Measurements from ENCODE around the gene ST8SIA2. TPM values are rescaled to one million over a fixed set of nuclear protein-coding genes. Genes with fewer than 3 reads are reported as not detected.

ST8SIA2 gene
- total RNA-seq, 2 donors from 2014 or later: not detected

DNA sequence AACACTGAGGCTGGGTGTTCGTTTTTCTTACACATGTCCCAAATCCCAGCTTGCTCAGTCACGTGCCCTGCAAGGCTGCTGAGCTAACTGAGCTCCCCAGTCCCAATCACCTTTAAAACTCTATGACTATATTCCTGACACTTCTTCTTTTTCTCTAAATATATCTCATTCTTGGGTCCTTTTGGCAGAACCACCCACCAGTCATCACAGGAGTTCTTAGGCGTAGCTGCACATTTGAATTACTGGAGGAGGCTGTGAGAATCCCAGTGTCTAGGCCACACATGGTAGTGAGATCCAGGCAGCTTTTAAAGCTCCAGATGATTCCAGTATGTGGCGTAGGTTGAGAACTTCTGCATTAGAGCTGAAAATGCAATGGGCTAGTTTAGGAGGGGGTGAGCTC, 66.3 kb downstream of the ST8SIA2 start:
- Histone ChIP-seq H3K9me3 (no peaks in the 10 kb centered on the region), H3K27me3 (no peaks in the 10 kb centered on the region), H3K36me3 (replicated peaks in 1 of 2; ENCODE audit: insufficient read depth in 1 of 2, low read depth in 2 of 2) (no peaks in the 10 kb centered on the region), H3K4me3 (no peak overlapping the region), H3K4me1 (no peaks in the 10 kb centered on the region), H3K27ac (no peak overlapping the region)
- TF ChIP-seq CTCF (IDR thresholded peaks at IDR 0.05) (no peak), POLR2A (IDR thresholded peaks at IDR 0.05) (no peak)
- 74 to 83% methylated on average over 4 of the region's 4 CpGs for WGBS, 2 donors
- DNase-seq (no peak), ATAC-seq (no peak)
- intact Hi-C loops (cut with DNase I): no loop called here

DNA sequence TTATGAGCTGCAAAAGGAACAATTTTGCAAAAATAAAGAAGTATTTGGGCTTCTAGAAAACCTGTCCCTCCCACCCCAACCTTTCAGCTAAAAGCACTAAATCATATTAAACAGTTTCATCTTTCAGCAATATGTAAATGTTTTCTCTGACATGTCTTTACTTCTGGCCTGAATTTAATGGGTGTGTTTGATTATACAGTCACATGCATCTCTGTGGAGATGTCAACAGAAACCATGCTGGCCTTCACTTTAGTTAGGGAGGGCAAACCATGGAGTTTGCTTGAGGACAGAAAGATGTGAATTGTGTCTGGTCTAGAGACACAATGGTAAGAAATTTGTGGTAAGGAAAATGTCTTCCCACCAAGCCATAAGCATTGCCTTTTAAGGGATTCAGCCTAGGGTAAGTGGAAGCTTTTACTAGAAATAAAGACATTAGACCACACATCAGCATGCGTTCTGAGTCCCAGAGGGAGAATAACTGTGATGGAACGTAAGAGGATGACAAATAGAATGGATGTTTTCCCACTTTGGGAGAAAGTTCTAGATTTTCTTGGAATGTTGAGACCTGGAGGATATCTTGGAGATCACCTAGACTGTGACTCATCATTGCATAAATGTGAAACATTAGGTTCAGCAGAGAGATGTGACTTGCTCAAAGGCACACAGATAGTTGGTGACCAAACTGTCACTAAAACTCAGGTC, 68.9 kb downstream of the ST8SIA2 start:
- no peaks in the 10 kb centered on the region for H3K36me3 ChIP-seq (replicated peaks in 1 of 2; ENCODE audit: insufficient read depth in 1 of 2, low read depth in 2 of 2)
- no peaks in the 10 kb centered on the region for H3K4me1 ChIP-seq
- no peaks in the 10 kb centered on the region for H3K27me3 ChIP-seq
- DNase-seq (no peak), ATAC-seq (no peak)
- TF ChIP-seq CTCF (IDR thresholded peaks at IDR 0.05) (no peak), POLR2A (IDR thresholded peaks at IDR 0.05) (no peak)
- H3K9me3 ChIP-seq: no peaks in the 10 kb centered on the region
- no peak overlapping the region for H3K4me3 ChIP-seq
- no peak overlapping the region for H3K27ac ChIP-seq
- WGBS, 2 donors: 72% methylated on average over 2 of the region's 2 CpGs
- intact Hi-C loops (cut with DNase I): no loop called here

- H3K9me3 ChIP-seq: no peaks in the 10 kb centered on the region
- no peaks in the 10 kb centered on the region for H3K27me3 ChIP-seq
- no peak for TF ChIP-seq POLR2A (IDR thresholded peaks at IDR 0.05)
- no peak for TF ChIP-seq CTCF (IDR thresholded peaks at IDR 0.05)
- intact Hi-C loops (cut with DNase I): no loop called here
- no peaks in the 10 kb centered on the region for H3K4me1 ChIP-seq
- no peak overlapping the region for H3K4me3 ChIP-seq
- ATAC-seq (no peak), DNase-seq (no peak)
- 63 to 69% methylated on average over 5 of the region's 5 CpGs for WGBS, 2 donors
- H3K27ac ChIP-seq: no peak overlapping the region
- no peaks in the 10 kb centered on the region for H3K36me3 ChIP-seq (replicated peaks in 1 of 2; ENCODE audit: insufficient read depth in 1 of 2, low read depth in 2 of 2)
These were observed 69.7 kb downstream of the ST8SIA2 start for GRCh38 chr15:92463352-92463751.

GRCh38 chr15:92463826-92464225, 70.1 kb downstream of the ST8SIA2 start:
- no peak overlapping the region for H3K4me3 ChIP-seq
- intact Hi-C loops (cut with DNase I): no loop called here
- WGBS, 2 donors: 82 to 86% methylated on average over 7 of the region's 7 CpGs
- TF ChIP-seq POLR2A (IDR thresholded peaks at IDR 0.05): no peak
- TF ChIP-seq CTCF (IDR thresholded peaks at IDR 0.05): no peak
- DNase-seq (no peak), ATAC-seq (no peak)
- H3K4me1 ChIP-seq: no peaks in the 10 kb centered on the region
- H3K27me3 ChIP-seq: no peaks in the 10 kb centered on the region
- H3K9me3 ChIP-seq: no peaks in the 10 kb centered on the region
- H3K36me3 ChIP-seq (replicated peaks in 1 of 2; ENCODE audit: insufficient read depth in 1 of 2, low read depth in 2 of 2): no peaks in the 10 kb centered on the region
- no peak overlapping the region for H3K27ac ChIP-seq

- Histone ChIP-seq H3K27ac (no peak overlapping the region), H3K9me3 (no peaks in the 10 kb centered on the region), H3K4me3 (no peak overlapping the region), H3K36me3 (replicated peaks in 1 of 2; ENCODE audit: insufficient read depth in 1 of 2, low read depth in 2 of 2) (no peaks in the 10 kb centered on the region), H3K27me3 (no peaks in the 10 kb centered on the region), H3K4me1 (no peaks in the 10 kb centered on the region)
- intact Hi-C loops (cut with DNase I): no loop called here
- TF ChIP-seq CTCF (IDR thresholded peaks at IDR 0.05) (no peak), POLR2A (IDR thresholded peaks at IDR 0.05) (no peak)
- no peak for DNase-seq
- no peak for ATAC-seq
- WGBS, 2 donors: 84 to 85% methylated on average over 5 to 7 of the region's 8 CpGs
These were observed 73.2 kb downstream of the ST8SIA2 start for GRCh38 chr15:92466834-92467233.
